ENCODE data around the gene CCDC112. TPM values are rescaled to one million over a fixed set of nuclear protein-coding genes. Genes with fewer than 3 reads are reported as not detected.

The CCDC112 gene
- total and polyA plus RNA-seq, 2 of the 4 experiments (the other 2 are of a cell fraction), result 2.0 to 2.3 TPM

DNA sequence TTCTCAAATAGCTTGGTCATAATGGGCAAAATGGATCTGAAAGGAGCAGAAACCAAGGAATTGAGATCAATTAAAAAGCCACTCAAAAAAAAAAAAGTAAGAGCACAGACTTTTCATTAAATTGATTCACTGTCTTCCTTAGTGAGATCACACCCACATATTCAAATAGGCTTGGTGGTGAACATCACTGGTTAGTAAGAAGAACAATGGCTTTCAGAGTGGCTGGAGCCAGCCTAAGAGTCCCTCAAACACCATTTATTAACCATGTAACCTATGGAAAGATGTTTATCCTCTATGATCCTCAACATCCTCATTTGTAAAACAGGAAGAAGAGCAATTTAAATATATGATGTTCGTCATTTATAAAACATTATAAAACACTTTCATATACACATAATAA is 12.4 kb downstream of the CCDC112 start:
- dilution Hi-C loops (cut with HindIII; ENCODE audit: low sequenced_read_pairs, unreplicated experiment), result no loop called here
- CTCF ChIA-PET, result interaction anchor here (1.0 kb wide), 1 partner anchor 12 kb away, joined by 3 read pairs; no protein-coding TSS in a partner anchor

More for the DNA sequence above, 12.4 kb downstream of the CCDC112 start:
- Histone ChIP-seq H3K27ac (ENCODE audit: insufficient read depth, low read length) (no peak overlapping the region), H2BK5ac (ENCODE audit: low read depth, low read length, poor library complexity, severe bottlenecking) (no peak overlapping the region), H3K79me1 (ENCODE audit: low read depth in 1 of 2, low read length in 2 of 2) (peaks cover 2 to 14% of the 10 kb centered on the region in 2 experiments; a peak in 3 of 4 replicates), H2AK5ac (ENCODE audit: low read depth, low read length) (no peak overlapping the region), H3K4me3 (ENCODE audit: insufficient read depth, low read depth, low read length) (no peak overlapping the region), H3K9ac (ENCODE audit: low read depth, low read length) (no peak overlapping the region), H3K23ac (ENCODE audit: low read depth, low read length) (no peak overlapping the region), H4K5ac (ENCODE audit: low read depth, low read length) (no peak overlapping the region), H2AK9ac (replicated peaks; ENCODE audit: low read depth, low read length, poor library complexity) (no peak overlapping the region), H4K8ac (ENCODE audit: low read depth in 2 of 2, low read length in 2 of 2) (no peak overlapping the region), H3K4me1 (ENCODE audit: control insufficient read depth, insufficient read depth, low read length) (no peaks in the 10 kb centered on the region), H4K91ac (ENCODE audit: insufficient read depth, low read depth, low read length) (no peak overlapping the region), H2AFZ (replicated peaks; ENCODE audit: low read length, poor library complexity) (no peak overlapping the region), H2BK20ac (ENCODE audit: low read depth, low read length) (no peak overlapping the region), H3K4ac (ENCODE audit: low read depth, low read length) (no peak overlapping the region), H3K27me3 (ENCODE audit: control insufficient read depth, insufficient read depth, low read length) (no peaks in the 10 kb centered on the region), H3K56ac (ENCODE audit: extremely low read depth, insufficient read depth, low read length) (no peak overlapping the region), H2BK15ac (ENCODE audit: low read depth, low read length) (no peak overlapping the region), H3K4me2 (ENCODE audit: low read depth, low read length) (no peak overlapping the region), H3K14ac (replicated peaks; ENCODE audit: low read depth, low read length) (no peak overlapping the region), H4K20me1 (ENCODE audit: insufficient read depth, low read length) (no peaks in the 10 kb centered on the region), H2BK120ac (ENCODE audit: low read depth, low read length) (no peak overlapping the region), H3K9me3 (ENCODE audit: control insufficient read depth, insufficient read depth, low read length) (no peaks in the 10 kb centered on the region), H3K18ac (ENCODE audit: low read depth, low read length) (no peak overlapping the region), H3K9me1 (ENCODE audit: insufficient read depth, low read length) (no peaks in the 10 kb centered on the region), H3K36me3 (ENCODE audit: control insufficient read depth, insufficient read depth, low read length) (no peaks in the 10 kb centered on the region)
- no peak for ATAC-seq (ENCODE audit: low read depth)
- POLR2A ChIA-PET (ENCODE audit: unreplicated experiment), result no interaction called here
- intact Hi-C loops (cut with micrococcal nuclease) (no loop called here), in situ Hi-C loops (cut with MboI; ENCODE audit: low sequenced_read_pairs) (loop anchor here (25.0 kb wide), 1 partner anchor 553 kb away; the partner anchor contains the start of genes AP3S1 and ATG12)
- no TSS peak for BruUV-seq (replicated peaks)
- no CpG with 5 or more reads among the region's 1 CpG for WGBS, 2 experiments (ENCODE audit: extremely low coverage in 2 of 2, insufficient read length in 1 of 2)
- TF ChIP-seq BHLHE40 (IDR thresholded peaks at IDR 0.05; ENCODE audit: low read depth, low read length), result no peak
- DNase-seq, result no peak

Data from IMR-90 (cell line).